Measurements from ENCODE around the gene KCNN2. TPM values are rescaled to one million over a fixed set of nuclear protein-coding genes. Genes with fewer than 3 reads are reported as not detected.

Gene KCNN2
- total RNA-seq (2022) (0.27 TPM in 1 of 2 replicates, not detected in the other), Bru-seq, nascent RNA (percentile 4 among the genes with signal in this experiment), BruChase-seq, experiment 1, labeled RNA remaining after a 2-hour chase (percentile 4 among the genes with signal in this experiment), BruChase-seq, experiment 2, labeled RNA remaining after a 6-hour chase (percentile 3 among the genes with signal in this experiment)
- long read RNA-seq = 0 reads

DNA sequence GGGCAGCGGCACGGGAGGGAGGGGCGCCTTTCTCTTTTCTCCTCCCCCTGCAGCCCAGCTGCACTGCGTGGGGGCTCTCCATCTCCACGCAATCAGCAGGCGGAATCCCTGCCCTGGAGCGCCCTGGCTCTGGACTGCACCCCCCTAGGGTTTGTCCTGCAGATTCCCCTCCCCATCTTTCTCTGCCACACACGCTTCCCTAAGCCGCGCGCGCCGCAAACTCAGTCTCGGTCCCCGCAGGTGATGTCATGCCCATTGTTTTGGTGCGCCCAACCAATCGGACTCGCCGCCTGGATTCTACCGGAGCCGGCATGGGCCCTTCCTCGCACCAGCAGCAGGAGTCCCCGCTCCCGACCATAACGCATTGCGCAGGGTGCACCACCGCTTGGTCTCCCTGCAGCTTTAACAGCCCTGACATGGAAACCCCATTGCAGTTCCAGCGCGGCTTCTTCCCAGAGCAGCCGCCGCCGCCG is at the start of gene KCNN2:
KCNN2 (plus strand) TSS at position 347 of the 473 bp plus-strand sequence; CDS start at position 417, 70 bp downstream.
- Mint-ChIP-seq H3K36me3 (ENCODE audit: insufficient read depth, unreplicated experiment) (peaks cover 5% of the 10 kb centered on the region), H3K9me3 (ENCODE audit: unreplicated experiment) (no peaks in the 10 kb centered on the region), H3K4me1 (ENCODE audit: low read depth, unreplicated experiment) (peaks cover 5% of the 10 kb centered on the region), H3K4me3 (ENCODE audit: unreplicated experiment) (peak within 1 kb of the TSS; percentile 84), H3K27ac (ENCODE audit: unreplicated experiment) (no peak within 1 kb of the TSS), H3K27me3 (ENCODE audit: insufficient read depth, unreplicated experiment) (peaks cover 26% of the 10 kb centered on the region)
- no peaks in the 10 kb centered on the region; the same call in 1 of the 2 replicates for H3K9me3 ChIP-seq
- no peaks in the 10 kb centered on the region for H3K4me1 ChIP-seq
- TF ChIP-seq CTCF (IDR thresholded peaks at IDR 0.05; ENCODE audit: insufficient read depth in 1 of 2, low read depth in 1 of 2, low read length in 1 of 2, severe bottlenecking in 1 of 2, unreplicated experiment in 1 of 2) = no peak
- H3K4me3 ChIP-seq (ENCODE audit: low read depth, low read length) = peak within 1 kb of the TSS; percentile 35
- H3K27me3 ChIP-seq (replicated peaks; ENCODE audit: control insufficient read depth, insufficient read depth, low read length) = no peaks in the 10 kb centered on the region
- CTCF ChIA-PET = no interaction called here
- peak; percentile 56 to 72 for DNase-seq
- no peaks in the 10 kb centered on the region for H3K36me3 ChIP-seq (ENCODE audit: control insufficient read depth, insufficient read depth, low read length)
- BruUV-seq (replicated peaks) = no TSS peak
- POLR2A ChIA-PET = no interaction called here
- intact Hi-C loops (cut with micrococcal nuclease; ENCODE audit: unreplicated experiment) = loop anchor here (2.0 kb wide), 1 partner anchor 89 kb away; no protein-coding TSS in a partner anchor

- CTCF ChIA-PET = no interaction called here
- Histone ChIP-seq H3K36me3 (ENCODE audit: control insufficient read depth, insufficient read depth, low read length) (no peaks in the 10 kb centered on the region), H3K4me3 (ENCODE audit: low read depth, low read length) (no peak overlapping the region), H3K27me3 (replicated peaks; ENCODE audit: control insufficient read depth, insufficient read depth, low read length) (no peaks in the 10 kb centered on the region), H3K4me1 (no peaks in the 10 kb centered on the region), H3K9me3 (no peaks in the 10 kb centered on the region)
- Mint-ChIP-seq H3K4me1 (ENCODE audit: low read depth, unreplicated experiment) (no peaks in the 10 kb centered on the region), H3K27ac (ENCODE audit: unreplicated experiment) (no peak overlapping the region), H3K27me3 (ENCODE audit: insufficient read depth, unreplicated experiment) (peaks cover 2% of the 10 kb centered on the region), H3K36me3 (ENCODE audit: insufficient read depth, unreplicated experiment) (no peaks in the 10 kb centered on the region), H3K9me3 (ENCODE audit: unreplicated experiment) (no peaks in the 10 kb centered on the region), H3K4me3 (ENCODE audit: unreplicated experiment) (no peak overlapping the region)
- no peak for DNase-seq
- TF ChIP-seq CTCF (IDR thresholded peaks at IDR 0.05; ENCODE audit: insufficient read depth in 1 of 2, low read depth in 1 of 2, low read length in 1 of 2, severe bottlenecking in 1 of 2, unreplicated experiment in 1 of 2) = no peak
- POLR2A ChIA-PET = no interaction called here
- intact Hi-C loops (cut with micrococcal nuclease; ENCODE audit: unreplicated experiment) = no loop called here
- BruUV-seq (replicated peaks) = no TSS peak
Observed at GRCh38 chr5:114312658-114313057, 49.2 kb upstream of the KCNN2 start.

DNA sequence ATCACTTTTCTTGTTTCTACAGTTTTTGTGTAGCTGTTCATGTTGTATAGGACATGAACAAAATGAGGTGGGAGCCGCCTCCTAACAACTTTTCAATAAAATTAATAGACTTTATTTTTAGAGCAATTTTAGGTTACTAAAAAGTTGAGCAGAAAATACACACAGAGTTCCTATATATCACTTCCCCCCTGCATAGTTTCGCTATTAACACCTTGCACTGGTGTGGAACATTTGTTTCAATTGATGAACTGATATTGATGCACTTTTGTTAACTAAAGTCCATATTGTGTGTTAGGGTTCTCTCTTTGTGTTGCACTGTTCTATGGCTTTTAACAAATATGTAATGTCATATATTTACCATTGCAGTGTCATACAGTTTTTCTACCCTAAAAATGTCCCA is 47.8 kb upstream of the KCNN2 start:
- H3K9me3 Mint-ChIP-seq (ENCODE audit: unreplicated experiment) = no peaks in the 10 kb centered on the region
- ChIA-PET POLR2A (no interaction called here), CTCF (no interaction called here)
- no peaks in the 10 kb centered on the region for H3K27me3 Mint-ChIP-seq (ENCODE audit: insufficient read depth, unreplicated experiment)
- no peaks in the 10 kb centered on the region for H3K9me3 ChIP-seq
- no peaks in the 10 kb centered on the region for H3K36me3 ChIP-seq (ENCODE audit: control insufficient read depth, insufficient read depth, low read length)
- DNase-seq = no peak
- no TSS peak for BruUV-seq (replicated peaks)
- H3K27ac Mint-ChIP-seq (ENCODE audit: unreplicated experiment) = no peak overlapping the region
- no peaks in the 10 kb centered on the region for H3K36me3 Mint-ChIP-seq (ENCODE audit: insufficient read depth, unreplicated experiment)
- TF ChIP-seq CTCF (IDR thresholded peaks at IDR 0.05; ENCODE audit: insufficient read depth in 1 of 2, low read depth in 1 of 2, low read length in 1 of 2, severe bottlenecking in 1 of 2, unreplicated experiment in 1 of 2) = no peak
- no peaks in the 10 kb centered on the region for H3K4me1 ChIP-seq
- H3K4me1 Mint-ChIP-seq (ENCODE audit: low read depth, unreplicated experiment) = no peaks in the 10 kb centered on the region
- no peaks in the 10 kb centered on the region for H3K27me3 ChIP-seq (replicated peaks; ENCODE audit: control insufficient read depth, insufficient read depth, low read length)
- intact Hi-C loops (cut with micrococcal nuclease; ENCODE audit: unreplicated experiment) = no loop called here
- no peak overlapping the region for H3K4me3 Mint-ChIP-seq (ENCODE audit: unreplicated experiment)
- no peak overlapping the region for H3K4me3 ChIP-seq (ENCODE audit: low read depth, low read length)

All from Caco-2 (cell line).